OCI-LY7 (cell line): Measurements from ENCODE around the gene FGGY. TPM values are rescaled to one million over a fixed set of nuclear protein-coding genes. Genes with fewer than 3 reads are reported as not detected.

Experiments
- BruUV-seq: library from RNA; stranded (reverse); fragments of 400-500 nt; replicated peaks from 2 replicates; lab custom pipeline; 2021; lab: Mats Ljungman, UMichigan
- CTCF ChIA-PET: fragments of 300-600 bp; sonication (Branson Sonifier 250); formaldehyde crosslinking; loops from one replicate; lab custom pipeline; 2022; ENCODE audit warnings: antibody characterized with exemption; ENCODE audit not compliant: unreplicated experiment; lab: Charles Lee
- POLR2A ChIA-PET: fragments of 300-600 bp; sonication (Branson Sonifier 250); formaldehyde crosslinking; loops from one replicate; lab custom pipeline; 2022; ENCODE audit warnings: antibody characterized with exemption; lab: Charles Lee
- DNase-seq: peaks from one replicate; pipeline ENCODE4 v3.0.0-alpha.2; 2015; ENCODE audit warnings: low spot score
- H2AFZ ChIP-seq: fragments of 200-600 bp; sonication (generic), shearing (Covaris generic); 2 replicates; pipeline ENCODE4 v1.6.1; 2014; ENCODE audit warnings: mild to moderate bottlenecking, antibody characterized with exemption, low read length, moderate library complexity
- H3K27ac ChIP-seq: fragments of 200-600 bp; sonication (generic); 2 replicates; pipeline ENCODE4 v1.5.1; 2014; ENCODE audit warnings: mixed run types, low read depth, mild to moderate bottlenecking, moderate library complexity, low read length, inconsistent platforms; ENCODE audit not compliant: poor library complexity, severe bottlenecking
- H3K36me3 ChIP-seq: fragments of 200-600 bp; sonication (generic); 2 replicates; pipeline ENCODE4 v1.6.1; 2014; ENCODE audit warnings: mild to moderate bottlenecking, antibody characterized with exemption, low read length, moderate library complexity, mixed read lengths; ENCODE audit not compliant: insufficient read depth
- H3K4me1 ChIP-seq: fragments of 200-600 bp; sonication (generic); 2 replicates; pipeline ENCODE4 v1.5.1; 2014; ENCODE audit warnings: mild to moderate bottlenecking, low read length; ENCODE audit not compliant: insufficient read depth, poor library complexity, severe bottlenecking
- H3K4me2 ChIP-seq: fragments of 200-600 bp; sonication (generic); 2 replicates; pipeline ENCODE4 v1.6.1; 2014; ENCODE audit warnings: mild to moderate bottlenecking, low read length
- H3K4me3 ChIP-seq: fragments of 200-600 bp; sonication (generic); 2 replicates; pipeline ENCODE4 v1.5.1; 2014; ENCODE audit warnings: mild to moderate bottlenecking, low read depth, low read length; ENCODE audit not compliant: poor library complexity, severe bottlenecking
- H3K79me2 ChIP-seq: fragments of 200-600 bp; sonication (generic); 2 replicates; pipeline ENCODE4 v1.6.1; 2016; ENCODE audit warnings: low read depth, mild to moderate bottlenecking, low read length, moderate library complexity, mixed read lengths; ENCODE audit not compliant: insufficient read depth
- H3K9me2 ChIP-seq: fragments of 200-600 bp; sonication (generic); 2 replicates; pipeline ENCODE4 v1.6.1; 2016; ENCODE audit warnings: mild to moderate bottlenecking, low read length, mixed read lengths; ENCODE audit not compliant: insufficient read depth
- H3K9me3 ChIP-seq: fragments of 200-600 bp; sonication (generic); 2 replicates; pipeline ENCODE4 v1.6.1; 2014; ENCODE audit warnings: mild to moderate bottlenecking, mixed run types, low read length, mixed read lengths
- H4K20me1 ChIP-seq: fragments of 200-600 bp; sonication (generic); 2 replicates; pipeline ENCODE4 v1.6.1; 2014; ENCODE audit warnings: mild to moderate bottlenecking, antibody characterized with exemption, low read length, moderate library complexity, mixed read lengths; ENCODE audit not compliant: insufficient read depth
- CTCF ChIP-seq: fragments of 200-600 bp; sonication (generic); conservative IDR thresholded peaks from 2 replicates; pipeline ENCODE4 v1.5.1; 2014; ENCODE audit warnings: mild to moderate bottlenecking, antibody characterized with exemption, low read length, moderate library complexity, mixed read lengths
- EZH2phosphoT487 ChIP-seq: fragments of 200-600 bp; sonication (generic); IDR thresholded peaks from 2 replicates; pipeline ENCODE4 v1.6.1; 2018; ENCODE audit warnings: low read depth, borderline replicate concordance, mild to moderate bottlenecking, mixed run types, antibody characterized with exemption, low read length, moderate library complexity, mixed read lengths
- intact Hi-C: fragments of 100-400 bp; cut with micrococcal nuclease; formaldehyde crosslinking; loops from one replicate; pipeline ENCODE4 v1.10.0; 2022; ENCODE audit not compliant: unreplicated experiment
- total RNA-seq, 2 experiments: library from RNA; depleted of rRNA in 1 of 2; stranded (reverse); fragments of >200 nt in 1 of 2; shearing (Covaris generic) in 1 of 2; gene quantifications; 2 replicates each; pipeline ENCODE4 v1.2.3, GENCODE V29; 2014 to 2022

The FGGY gene
- total RNA-seq, 2 experiments from 2014 or later, result 0.63 to 4.5 TPM

- intact Hi-C loops, result no loop called here
- Histone ChIP-seq H3K79me2 (no peaks in the 10 kb centered on the region), H4K20me1 (no peaks in the 10 kb centered on the region), H3K4me2 (no peak overlapping the region), H3K9me3 (no peaks in the 10 kb centered on the region), H3K36me3 (no peaks in the 10 kb centered on the region), H2AFZ (no peak overlapping the region), H3K4me3 (no peak overlapping the region), H3K9me2 (no peaks in the 10 kb centered on the region), H3K4me1 (peaks cover 26% of the 10 kb centered on the region), H3K27ac (no peak overlapping the region)
- ChIA-PET CTCF (no interaction called here), POLR2A (interaction anchor here (0.5 to 1.4 kb wide), 4 partner anchors 10 to 750 kb away, joined by 3 to 4 read pairs (median 3); no protein-coding TSS in a partner anchor)
- BruUV-seq, result no TSS peak
- no peak for TF ChIP-seq EZH2phosphoT487
- TF ChIP-seq CTCF, result no peak
- no peak for DNase-seq
Observed at GRCh38 chr1:59486615-59487014, 189.7 kb downstream of the FGGY start.

- H3K9me2 ChIP-seq, result no peaks in the 10 kb centered on the region
- H3K9me3 ChIP-seq, result no peaks in the 10 kb centered on the region
- H3K4me2 ChIP-seq, result no peak overlapping the region
- no peak overlapping the region for H3K4me3 ChIP-seq
- no peak overlapping the region for H3K27ac ChIP-seq
- ChIA-PET POLR2A (interaction anchor here (0.8 to 1.4 kb wide), 2 partner anchors 9 to 11 kb away, joined by 3 to 4 read pairs; no protein-coding TSS in a partner anchor), CTCF (no interaction called here)
- H3K79me2 ChIP-seq, result no peaks in the 10 kb centered on the region
- TF ChIP-seq EZH2phosphoT487 (no peak), CTCF (no peak)
- no TSS peak for BruUV-seq
- H4K20me1 ChIP-seq, result no peaks in the 10 kb centered on the region
- no peak for DNase-seq
- intact Hi-C loops, result no loop called here
- no peaks in the 10 kb centered on the region for H3K36me3 ChIP-seq
- H2AFZ ChIP-seq, result no peak overlapping the region
- H3K4me1 ChIP-seq, result peaks cover 19% of the 10 kb centered on the region
Observed at GRCh38 chr1:59487335-59488031, 190.6 kb downstream of the FGGY start.

GRCh38 chr1:59492500-59492899, 195.6 kb downstream of the FGGY start:
- Histone ChIP-seq H3K79me2 (no peaks in the 10 kb centered on the region), H3K4me2 (no peak overlapping the region), H3K9me2 (no peaks in the 10 kb centered on the region), H3K4me1 (no peaks in the 10 kb centered on the region), H3K36me3 (no peaks in the 10 kb centered on the region), H3K27ac (no peak overlapping the region), H3K9me3 (no peaks in the 10 kb centered on the region), H2AFZ (no peak overlapping the region), H3K4me3 (no peak overlapping the region), H4K20me1 (no peaks in the 10 kb centered on the region)
- intact Hi-C loops, result no loop called here
- CTCF ChIA-PET, result no interaction called here
- TF ChIP-seq CTCF, result no peak
- TF ChIP-seq EZH2phosphoT487, result no peak
- BruUV-seq, result no TSS peak
- DNase-seq, result no peak
- POLR2A ChIA-PET, result no interaction called here
